GM18517 (cell line): Measurements from ENCODE around the gene WBP2NL.

Experiments used
- ATAC-seq: cut with Tn5 transposase; IDR thresholded peaks from one replicate; pipeline ENCODE4 v1.9.1; 2021; ENCODE audit warnings: mild to moderate bottlenecking, moderate library complexity; ENCODE audit not compliant: unreplicated experiment

Gene WBP2NL

GRCh38 chr22:41976961-41977566 is 21.5 kb upstream of the WBP2NL start:
- ATAC-seq: no peak

DNA sequence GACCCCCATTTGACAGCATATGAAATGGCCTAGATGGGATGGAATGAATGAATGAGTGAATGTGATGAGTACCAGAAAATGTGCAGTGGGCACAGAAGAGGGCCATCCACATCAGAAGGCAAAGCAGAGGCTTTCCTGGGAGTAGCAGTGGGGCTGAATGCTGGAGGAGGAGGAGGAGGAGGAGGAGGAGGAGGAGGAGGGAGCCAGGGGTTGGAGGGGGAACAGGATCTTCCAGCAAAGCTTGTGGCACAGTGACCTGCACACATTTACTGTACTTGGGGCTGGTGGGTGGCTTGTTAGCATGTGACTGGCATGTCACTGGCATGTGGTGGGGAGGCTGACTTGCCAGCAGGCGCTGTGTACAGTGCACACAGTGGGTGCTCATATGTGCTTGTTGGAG is 19.9 kb upstream of the WBP2NL start:
- ATAC-seq: no peak

DNA sequence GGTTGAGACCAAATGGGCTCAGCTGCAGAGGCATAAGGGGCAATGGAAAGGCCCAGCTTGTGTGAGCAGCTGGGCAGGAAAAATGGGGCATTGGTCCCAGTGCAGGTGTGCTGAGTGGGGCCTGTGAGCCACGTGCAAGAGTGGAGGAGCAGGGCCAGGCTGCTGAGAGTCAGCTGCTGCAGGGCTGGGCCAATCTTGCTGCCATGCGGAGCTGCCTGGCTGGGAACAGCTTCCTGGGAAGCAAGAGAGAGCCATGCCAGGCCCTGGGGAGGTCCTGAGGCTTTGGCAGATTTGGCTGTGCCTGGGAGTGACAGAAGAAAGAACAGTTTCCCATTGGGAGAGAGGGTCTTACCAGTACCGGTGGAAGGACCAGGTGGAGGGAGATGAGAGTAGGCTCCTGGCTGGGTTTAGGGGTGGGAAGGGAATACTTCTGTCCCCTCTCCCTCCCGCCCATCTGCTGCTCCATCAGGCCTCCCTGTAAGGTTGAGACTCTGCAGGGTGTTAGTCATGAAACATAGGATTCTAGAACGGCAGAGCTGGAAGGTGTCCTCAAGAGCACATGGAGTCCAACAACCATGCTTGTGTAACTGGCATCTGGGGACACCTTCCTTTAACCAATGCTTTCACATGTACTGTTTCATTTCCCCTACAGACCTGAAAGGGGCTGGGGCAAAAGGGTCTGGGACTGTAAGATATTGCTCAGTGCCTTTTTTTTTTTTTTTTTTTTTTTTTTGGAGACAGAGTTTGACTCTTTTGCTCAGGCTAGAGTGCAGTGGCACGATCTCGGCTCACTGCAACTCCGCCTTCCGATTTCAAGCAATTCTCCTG is 19.0 kb upstream of the WBP2NL start:
- no peak for ATAC-seq

- no peak for ATAC-seq
Measured at GRCh38 chr22:41982865-41983264, 15.7 kb upstream of the WBP2NL start.

DNA sequence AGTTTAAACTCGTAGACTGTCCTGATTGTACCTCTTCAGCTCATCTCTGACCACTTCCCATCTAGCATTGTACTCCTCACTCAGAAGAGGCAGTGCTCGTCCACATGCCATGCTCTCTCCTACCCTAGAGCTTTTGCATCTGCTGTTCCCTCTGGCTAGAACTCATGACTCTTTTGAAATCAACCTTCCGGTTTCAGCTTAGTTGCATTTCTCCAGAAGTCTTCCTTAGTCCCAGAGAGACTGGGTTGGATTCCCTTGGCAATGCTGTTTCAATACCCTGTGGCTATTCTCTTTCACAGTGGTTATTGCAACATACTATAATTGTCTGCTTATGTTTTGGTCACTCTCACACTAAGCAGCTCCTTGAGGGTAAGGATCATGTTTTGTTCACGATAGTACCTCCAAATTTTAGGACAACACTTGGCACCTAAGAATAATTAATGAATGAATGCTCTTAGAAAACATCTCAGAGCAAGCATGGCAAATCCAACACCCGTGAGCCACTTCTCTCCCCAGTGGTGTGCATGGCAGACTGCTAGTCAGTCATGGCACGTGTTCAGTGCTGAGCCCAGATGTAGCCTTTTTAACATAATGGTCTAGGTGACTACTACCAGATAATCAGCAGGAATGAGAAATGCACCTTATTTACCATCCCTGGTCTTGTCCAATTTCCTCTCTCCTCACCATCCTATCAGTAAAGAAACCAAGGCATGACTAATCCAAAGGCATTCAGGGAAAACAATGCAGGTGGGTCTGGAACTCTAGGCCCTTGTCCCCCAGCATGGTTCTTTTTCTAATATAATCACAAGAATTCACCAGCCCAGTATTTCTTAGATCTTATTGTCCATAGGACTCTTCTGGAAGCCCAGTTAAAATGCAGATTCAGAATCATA is 14.8 kb upstream of the WBP2NL start:
- ATAC-seq: no peak

- ATAC-seq: no peak
Measured at GRCh38 chr22:41987276-41987675, 11.3 kb upstream of the WBP2NL start.

DNA sequence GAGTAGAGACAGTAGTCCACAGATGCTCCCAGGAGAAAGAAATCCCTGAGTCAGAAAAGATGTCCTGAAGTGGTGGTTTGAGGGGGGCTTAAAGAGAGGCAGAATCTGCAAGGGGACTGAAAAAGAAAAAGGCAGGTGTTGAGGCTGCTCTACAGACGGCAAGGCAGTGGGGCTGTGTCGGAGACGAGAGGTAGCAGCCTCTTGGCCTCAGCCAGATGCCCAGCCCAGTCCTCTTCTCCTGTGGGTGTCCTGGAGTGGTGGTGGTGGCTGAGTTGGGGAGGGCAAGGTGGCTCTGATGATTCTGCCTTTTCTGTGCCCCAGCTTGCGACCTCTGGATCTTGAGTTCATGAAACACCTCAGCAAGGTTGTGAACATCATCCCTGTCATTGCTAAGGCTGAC is 9.3 kb upstream of the WBP2NL start:
- ATAC-seq: no peak

DNA sequence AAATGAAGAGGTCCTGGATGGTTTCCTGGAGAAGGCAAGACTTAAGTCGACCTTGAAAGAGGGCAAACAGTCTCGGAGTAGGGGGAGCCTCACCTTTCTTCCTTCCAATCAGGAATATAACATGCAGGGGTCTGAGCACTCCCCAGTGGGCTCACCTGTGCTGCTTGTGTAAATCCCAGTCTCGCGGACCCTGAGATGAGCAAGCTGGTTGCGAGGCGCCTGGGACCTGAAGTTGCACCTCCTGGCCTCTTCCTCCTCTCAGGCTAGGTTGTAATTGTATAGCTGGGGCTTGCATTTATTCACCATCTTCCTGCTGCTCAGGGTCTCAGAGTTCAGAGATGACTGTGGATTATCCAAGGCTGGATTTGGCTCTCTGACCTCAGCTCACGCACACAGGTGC is 7.5 kb upstream of the WBP2NL start:
- ATAC-seq: no peak

DNA sequence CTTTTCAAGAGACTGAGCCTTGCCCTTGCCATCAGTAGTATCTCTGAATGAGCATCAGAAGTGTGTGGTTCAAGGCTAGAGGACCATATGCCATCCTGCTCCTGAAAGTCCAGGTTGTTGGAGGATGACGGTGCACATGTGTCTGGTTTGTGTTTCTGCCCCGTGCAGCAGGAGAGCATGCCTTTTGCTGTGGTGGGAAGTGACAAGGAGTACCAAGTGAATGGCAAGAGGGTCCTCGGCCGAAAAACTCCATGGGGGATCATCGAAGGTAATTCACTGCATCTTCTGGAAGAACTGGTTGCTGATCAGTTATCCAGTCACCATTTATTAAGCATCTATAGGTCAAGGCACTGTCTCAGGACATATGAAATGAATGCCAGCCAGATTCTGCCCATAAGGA is 6.1 kb upstream of the WBP2NL start:
- no peak for ATAC-seq

GRCh38 chr22:41995211-41995610 is 3.4 kb upstream of the WBP2NL start:
- no peak for ATAC-seq

- ATAC-seq: no peak
Measured at GRCh38 chr22:41996826-41997225, 1.8 kb upstream of the WBP2NL start.

DNA sequence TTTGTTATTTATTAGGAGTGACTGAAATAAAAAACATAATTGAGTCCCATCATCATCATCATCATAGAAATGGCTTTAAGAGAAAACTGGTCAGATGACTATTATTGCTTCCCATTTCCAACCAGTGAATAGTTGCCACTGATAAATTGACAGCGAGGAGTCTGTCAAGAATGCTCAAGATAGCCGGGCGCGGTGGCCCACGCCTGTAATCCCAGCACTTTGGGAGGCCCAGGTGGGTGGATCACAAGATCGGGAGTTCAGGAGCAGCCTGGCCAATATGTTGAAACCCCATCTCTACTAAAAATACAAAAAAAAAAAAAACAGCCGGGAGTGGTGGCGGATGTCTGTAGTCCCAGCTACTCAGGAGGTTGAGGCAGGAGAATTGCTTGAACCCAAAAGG is 1.9 kb downstream of the WBP2NL start:
- no peak for ATAC-seq

- ATAC-seq: no peak
Measured at GRCh38 chr22:42001121-42001520, 2.5 kb downstream of the WBP2NL start.

DNA sequence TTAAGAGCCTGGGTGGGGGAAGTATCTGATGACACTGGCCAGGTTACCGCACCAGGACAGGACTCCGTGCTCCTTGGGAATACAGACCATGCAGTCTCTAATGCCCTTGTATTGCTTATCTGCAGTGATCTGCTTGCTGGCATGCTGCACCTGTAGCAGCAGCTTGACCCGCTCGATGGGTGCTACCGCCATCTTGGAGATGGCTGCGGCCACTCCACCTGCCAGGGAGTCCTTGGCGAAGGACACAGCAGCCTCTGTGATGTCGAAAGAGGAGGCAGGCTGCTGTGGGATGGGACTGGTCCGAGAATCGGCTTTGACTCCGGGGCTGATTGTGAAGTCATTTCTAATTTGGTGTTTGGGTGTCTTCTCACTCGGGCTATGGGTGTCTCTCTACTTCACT is 3.1 kb downstream of the WBP2NL start:
- no peak for ATAC-seq

DNA sequence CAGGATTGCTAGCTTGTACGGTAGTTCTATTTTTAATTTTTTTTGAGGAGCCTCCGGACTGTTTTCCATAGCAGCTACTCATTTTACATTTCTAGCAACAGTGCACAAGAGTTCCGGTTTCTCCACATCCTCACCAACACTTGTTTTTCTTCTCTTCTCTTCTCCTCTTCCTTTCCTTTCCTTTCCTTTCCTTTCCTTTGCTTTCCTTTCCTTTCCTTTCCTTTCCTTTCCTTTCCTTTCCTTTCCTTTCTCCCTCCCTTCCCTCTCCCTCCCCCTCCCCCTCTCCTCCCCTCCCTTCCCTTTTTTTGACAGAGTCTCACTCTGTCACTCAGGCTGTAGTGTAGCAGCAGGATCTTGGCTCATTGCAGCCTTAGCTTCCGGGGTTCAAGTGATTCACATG is 9.3 kb downstream of the WBP2NL start:
- no peak for ATAC-seq

DNA sequence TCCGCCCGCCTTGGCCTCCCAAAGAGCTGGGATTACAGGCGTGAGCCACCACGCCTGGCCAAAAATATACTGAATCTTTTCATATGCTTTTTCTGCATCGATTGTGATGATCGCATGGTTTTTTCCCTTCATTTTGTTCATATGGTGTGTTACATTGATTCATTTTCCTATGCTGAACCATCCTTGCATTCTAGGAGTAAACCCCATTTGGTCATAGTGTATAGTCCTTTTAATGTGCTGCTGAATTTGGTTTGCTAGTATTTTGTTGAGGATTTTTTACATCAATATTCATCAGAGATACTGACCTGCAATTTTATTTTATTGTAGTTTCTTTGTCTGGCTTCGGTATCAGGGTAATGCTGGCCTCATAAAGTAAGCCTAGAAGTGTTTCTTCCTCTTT is 12.2 kb downstream of the WBP2NL start:
- no peak for ATAC-seq

DNA sequence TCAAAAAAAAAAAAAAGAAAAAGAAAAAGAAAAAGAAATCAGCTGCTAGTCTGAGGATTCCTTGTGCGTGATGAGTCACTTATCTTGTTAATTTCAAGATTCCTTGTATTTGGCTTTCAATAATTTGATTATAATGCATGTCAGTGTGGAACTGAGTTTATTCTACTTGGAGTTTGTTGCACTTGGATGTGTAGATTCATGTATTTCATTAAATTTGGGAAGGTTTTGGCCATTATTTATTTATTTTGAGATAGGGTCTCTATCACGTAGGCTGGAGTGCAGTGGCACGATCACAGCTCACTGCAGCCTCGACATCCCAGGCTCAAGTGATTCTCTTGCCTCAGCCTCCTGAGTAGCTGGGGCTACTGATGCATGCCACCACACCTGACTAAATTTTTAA is 14.8 kb downstream of the WBP2NL start:
- ATAC-seq: no peak

- no peak for ATAC-seq
Measured at GRCh38 chr22:42016111-42016510, 17.5 kb downstream of the WBP2NL start.

- no peak for ATAC-seq
Measured at GRCh38 chr22:42018224-42018623, 19.6 kb downstream of the WBP2NL start.

- no peak for ATAC-seq
Measured at GRCh38 chr22:42021571-42021970, 23.0 kb downstream of the WBP2NL start.

GRCh38 chr22:42022162-42022847 is 23.7 kb downstream of the WBP2NL start:
- ATAC-seq: no peak
